HG02798 (cell line): Measurements from ENCODE around the gene RAB4B.
"Not testable (repeated sequence)": the region's sequence is repeated elsewhere in the genome, so short reads cannot be mapped to it uniquely, and the experiment has no call there.

Experiments
- ATAC-seq: cut with Tn5 transposase; IDR thresholded peaks from one replicate; pipeline ENCODE4 v1.9.1; 2021; ENCODE audit warnings: mild to moderate bottlenecking; ENCODE audit not compliant: unreplicated experiment, poor library complexity

Gene RAB4B

DNA sequence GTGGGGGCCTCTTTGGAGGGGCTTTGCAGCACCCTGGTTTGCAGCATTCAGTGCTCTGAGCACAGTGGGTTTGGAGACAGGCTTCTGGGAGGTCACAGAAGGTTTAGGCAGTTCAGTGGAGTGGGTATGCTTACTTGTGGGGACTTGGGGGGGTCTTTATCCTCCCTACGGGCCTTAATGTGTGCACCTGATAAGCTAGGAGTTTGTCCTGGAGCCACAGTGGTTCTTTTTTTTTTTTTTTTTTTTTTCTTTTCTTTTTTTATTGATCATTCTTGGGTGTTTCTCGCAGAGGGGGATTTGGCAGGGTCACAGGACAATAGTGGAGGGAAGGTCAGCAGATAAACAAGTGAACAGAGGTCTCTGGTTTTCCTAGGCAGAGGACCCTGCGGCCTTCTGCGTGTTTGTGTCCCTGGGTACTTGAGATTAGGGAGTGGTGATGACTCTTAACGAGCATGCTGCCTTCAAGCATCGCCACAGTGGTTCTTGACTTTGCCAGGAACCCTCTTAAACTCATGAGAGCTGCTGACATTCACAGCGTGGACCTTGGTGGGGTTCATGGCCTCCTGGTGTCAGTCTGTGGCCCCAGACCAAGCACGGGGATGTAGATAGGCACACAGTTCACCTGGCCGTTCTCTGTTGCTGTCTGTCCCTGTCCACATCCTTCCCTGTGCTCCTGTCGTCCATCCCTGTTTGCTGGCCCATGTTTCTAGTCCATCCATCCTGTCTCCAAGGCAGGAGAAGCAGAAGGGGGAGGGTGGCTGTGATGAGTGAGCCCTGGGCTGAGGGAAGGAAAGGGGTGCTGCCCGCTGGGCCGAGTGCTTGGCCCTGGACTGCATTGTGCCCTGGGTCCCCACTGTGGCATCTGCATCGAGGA, 23.6 kb downstream of the RAB4B start:
- ATAC-seq = no peak

DNA sequence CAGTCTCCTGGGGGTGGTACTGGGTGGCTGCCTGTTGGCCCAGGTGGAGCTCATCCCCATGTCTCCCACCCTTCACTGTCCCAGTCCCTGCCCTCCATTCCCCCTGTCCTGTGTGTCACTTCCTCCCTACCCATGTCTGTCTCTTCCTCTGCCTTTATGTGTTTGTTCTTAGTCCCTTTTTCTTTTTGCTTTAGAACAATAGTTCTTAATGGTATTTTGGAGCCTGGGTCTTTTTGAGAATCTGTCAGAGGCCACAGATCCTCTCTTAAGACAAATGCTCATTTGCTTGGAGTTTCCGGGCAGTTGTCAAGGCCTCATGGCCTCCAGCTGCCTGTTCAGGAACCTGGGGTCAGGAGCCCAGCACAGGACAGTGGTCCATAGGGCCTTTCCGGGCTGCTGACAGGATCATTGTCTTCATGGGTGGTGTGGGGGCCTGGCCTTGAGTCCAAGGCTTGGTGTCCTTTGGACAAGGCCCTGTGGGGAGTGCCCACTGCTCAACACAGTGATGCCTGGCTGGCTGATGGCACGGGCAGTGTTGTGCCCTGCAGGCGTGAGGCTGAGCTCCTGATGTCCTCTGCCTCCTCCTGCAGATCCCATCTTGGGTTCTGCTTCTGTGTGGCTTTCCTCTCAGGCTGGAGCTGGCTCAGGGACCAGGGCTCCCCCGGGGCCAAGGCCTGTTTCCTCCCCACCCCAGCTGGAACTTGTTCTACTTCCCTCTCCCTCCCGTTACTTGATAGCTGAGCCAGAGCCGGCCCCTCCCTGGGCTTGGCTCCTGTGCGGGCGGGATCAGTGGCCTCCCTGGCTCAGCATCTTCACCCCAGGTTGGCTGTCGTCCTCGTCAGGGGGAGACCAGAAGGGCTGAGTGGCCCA, 24.5 kb downstream of the RAB4B start:
- no peak for ATAC-seq

DNA sequence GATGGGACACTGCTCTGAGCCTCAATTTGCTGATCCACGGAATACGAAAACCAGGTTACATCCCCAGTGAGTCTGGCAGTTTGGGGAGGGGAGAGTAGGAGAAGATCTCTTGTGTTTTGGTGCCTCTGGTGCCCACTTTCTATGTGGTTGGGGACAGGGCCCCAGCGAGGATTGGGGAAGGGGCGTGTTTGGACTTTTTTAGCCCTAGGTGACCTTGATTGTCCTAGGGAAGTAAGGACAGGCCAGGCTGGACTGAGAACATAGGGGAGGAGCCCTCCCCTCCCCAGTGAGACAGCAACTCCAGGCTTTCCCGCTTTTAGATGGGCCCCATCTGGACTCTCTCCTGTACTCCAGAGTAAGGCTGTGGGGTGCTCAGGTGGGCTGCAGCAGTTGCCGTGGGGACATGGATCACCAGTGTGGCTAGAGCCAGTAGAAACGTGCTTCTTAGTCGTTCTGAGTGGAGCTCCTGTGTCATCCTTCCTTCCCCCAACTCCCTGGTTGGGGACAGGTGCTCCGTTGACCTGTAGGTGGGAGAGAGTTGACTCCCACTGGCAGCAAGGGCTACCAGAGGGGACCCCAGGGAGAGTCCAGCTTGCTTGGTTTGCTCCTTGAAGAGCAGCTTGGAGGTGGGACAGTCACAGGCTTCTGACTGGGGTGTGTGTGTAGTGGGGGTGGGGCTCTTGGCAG, 25.3 kb downstream of the RAB4B start:
- no peak for ATAC-seq

DNA sequence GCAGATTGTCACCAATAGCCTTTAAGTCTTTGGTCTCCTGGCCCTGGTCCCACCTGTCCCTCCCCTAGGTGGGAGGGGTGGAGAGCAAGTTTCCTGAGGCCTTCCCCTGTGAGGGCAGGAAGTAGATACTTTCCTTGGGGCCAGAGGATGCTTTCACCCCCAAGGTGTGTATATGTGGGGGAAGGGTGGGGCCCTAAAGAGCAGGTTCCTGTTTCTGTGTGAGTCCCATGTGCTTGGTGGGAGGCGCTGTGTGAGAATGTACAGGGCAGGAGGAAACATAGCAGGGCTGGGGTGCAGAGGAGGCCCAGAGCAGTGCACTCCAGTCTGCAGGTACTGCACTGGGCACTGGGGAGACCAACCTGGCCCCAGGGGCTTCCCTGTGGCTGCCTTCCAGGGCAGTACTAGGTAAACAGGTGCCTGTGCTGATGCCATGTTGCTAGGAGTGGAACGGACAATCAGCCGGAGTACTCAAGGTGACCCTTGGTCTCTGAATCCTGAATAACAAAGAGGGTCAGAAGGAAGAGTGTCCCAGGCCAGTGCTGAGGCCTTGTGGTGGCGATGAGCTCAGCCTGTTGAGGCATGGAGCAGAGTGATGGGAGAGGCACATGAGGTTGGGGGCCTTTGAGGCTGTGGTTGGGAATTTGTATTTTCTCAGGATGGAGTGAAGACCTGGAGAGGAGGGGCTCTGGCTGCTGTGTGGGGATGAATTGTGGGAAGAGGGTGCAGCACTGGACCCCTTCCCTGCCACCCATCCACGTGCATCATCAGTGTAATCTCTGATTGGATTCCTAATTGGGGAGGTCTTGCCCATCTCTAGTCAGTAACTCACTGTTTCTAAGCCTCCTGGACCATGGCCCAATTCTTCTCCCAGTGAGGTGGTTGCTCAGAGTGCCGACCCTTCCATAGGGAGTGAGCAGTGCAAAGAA, 26.1 kb downstream of the RAB4B start:
- ATAC-seq = no peak

DNA sequence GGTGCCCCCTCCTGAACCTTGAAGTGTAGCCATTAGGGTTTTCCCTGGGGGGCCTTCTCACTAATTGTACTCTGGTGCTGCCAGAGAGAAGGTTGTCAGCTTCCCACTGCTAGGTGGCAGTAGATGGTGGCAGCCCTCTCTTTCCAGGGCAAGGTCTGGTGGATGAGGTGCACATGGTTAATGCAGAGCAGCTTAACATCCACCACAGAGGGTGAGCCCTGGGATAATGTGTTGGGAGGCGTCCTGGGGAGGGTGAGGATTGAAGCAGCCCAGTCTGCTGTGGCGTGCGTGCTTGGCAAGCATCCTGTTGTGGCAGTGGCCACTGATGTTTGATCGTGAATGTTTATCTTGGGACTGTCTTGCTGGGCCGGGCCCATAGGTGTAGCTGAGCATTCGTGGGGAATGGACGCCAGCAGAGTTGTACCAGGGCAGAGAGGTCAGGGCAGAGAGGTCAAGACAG, 26.8 kb downstream of the RAB4B start:
- no peak for ATAC-seq

DNA sequence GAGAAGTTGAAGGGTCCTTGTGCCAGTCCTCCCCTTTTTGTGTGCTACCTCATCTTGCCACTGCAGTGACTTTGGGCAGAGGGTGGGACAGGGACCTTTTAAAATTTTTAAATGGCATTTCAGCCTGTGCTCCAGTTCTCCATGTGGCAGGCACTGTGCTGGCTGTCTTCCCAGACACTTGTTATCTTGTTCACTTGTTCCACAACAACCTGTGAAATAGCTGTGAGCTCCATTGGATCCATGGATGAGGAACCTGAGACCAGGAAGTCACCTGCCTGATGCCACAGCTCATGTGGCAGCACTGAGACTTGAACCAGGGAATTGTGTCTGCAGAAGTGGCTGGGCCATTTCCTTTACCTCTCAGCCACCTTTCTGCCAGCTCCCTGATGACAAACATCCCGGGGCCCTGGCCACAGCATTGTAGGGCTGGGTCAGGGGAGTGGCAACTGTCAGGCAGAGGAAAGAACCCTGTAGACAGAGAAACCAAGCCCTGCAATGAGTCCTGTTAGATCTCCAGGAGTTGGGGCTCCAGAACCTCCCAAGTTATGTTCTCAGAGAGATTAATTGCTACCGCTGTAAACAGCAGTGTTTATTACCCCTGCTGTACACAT, 27.3 kb downstream of the RAB4B start:
- ATAC-seq = no peak

DNA sequence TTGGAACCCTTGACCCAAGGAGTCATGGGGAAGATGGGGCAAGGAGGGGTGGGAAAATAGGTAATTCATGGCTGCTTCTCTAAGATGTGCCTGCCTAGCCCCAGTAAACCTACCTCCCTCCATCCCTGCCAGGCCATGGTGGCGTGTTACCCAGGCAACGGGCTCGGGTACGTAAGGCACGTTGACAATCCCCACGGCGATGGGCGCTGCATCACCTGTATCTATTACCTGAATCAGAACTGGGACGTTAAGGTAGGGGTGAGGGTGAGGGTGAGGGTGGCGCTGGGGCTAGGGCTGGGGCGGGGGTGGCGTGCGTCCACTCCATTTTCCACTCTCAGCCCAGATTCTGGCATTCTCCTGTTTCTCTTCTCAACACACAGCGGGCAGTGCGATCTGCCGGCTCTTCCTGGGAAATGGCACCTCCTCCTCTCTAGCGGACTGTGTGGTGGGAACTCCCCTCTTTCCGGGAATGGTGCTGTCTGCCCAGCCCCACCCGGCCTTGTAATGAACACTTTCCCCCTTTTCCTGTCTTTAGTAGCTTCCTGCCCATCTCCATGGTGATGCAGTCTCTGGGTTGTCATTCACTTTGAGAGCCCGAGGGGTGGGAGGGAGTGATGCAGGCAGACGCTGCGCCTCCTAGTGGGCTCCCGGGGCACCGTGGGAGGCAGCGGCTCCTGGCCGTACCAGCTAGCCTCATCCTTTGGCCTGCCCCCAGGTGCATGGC, 28.5 kb downstream of the RAB4B start:
- ATAC-seq = peak; percentile 36

DNA sequence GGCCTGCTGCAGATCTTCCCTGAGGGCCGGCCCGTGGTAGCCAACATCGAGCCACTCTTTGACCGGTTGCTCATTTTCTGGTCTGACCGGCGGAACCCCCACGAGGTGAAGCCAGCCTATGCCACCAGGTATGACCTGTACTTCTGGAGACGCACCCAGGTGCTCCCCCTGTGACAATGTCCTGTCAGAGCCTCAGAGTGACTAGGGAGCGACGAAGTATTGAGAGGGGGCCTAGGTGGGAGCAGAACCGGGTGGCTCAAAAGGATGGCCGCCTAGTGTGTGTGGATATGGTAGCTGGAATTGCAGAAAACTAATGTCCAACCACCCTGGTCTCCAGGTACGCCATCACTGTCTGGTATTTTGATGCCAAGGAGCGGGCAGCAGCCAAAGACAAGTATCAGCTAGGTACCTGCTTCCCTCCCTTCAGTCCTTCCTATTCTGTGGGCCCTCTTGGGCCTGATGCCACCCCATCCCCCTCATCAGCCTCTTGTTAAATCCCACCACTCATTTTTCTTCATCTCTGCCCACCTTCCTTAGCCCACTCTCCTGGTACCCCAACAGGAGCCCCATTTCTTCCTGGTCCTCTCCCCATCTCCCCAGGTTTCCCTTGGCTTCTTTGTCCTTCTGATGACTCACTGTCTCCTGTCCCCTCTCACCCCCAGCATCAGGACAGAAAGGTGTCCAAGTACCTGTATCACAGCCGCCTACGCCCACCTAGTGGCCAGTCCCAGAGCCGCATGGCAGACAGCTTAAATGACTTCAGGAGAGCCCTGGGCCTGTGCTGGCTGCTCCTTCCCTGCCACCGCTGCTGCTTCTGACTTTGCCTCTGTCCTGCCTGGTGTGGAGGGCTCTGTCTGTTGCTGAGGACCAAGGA, 29.3 kb downstream of the RAB4B start:
- ATAC-seq = no peak

DNA sequence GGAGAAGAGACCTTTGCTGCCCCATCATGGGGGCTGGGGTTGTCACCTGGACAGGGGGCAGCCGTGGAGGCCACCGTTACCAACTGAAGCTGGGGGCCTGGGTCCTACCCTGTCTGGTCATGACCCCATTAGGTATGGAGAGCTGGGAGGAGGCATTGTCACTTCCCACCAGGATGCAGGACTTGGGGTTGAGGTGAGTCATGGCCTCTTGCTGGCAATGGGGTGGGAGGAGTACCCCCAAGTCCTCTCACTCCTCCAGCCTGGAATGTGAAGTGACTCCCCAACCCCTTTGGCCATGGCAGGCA, 29.9 kb downstream of the RAB4B start:
- no peak for ATAC-seq

DNA sequence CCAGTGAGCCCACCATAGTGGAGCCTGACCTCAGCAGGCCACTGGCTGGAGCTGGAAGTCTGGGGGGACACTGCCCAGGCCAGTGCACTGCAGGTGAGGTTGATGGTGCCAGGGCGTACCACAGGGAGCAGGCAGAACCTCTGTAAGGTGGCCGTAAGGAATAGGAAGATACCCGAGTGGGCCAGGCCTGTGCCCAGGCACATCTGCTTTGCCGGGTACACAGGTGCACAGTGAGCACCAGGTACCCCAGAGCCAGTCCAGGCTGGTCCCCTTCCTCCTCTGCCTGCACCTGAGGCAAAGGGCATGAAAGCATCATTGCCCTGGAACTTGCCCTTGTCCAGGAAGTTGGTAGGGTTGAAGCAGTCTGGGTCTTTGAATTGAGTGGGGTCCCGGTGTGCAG, 30.4 kb downstream of the RAB4B start:
- no peak for ATAC-seq

DNA sequence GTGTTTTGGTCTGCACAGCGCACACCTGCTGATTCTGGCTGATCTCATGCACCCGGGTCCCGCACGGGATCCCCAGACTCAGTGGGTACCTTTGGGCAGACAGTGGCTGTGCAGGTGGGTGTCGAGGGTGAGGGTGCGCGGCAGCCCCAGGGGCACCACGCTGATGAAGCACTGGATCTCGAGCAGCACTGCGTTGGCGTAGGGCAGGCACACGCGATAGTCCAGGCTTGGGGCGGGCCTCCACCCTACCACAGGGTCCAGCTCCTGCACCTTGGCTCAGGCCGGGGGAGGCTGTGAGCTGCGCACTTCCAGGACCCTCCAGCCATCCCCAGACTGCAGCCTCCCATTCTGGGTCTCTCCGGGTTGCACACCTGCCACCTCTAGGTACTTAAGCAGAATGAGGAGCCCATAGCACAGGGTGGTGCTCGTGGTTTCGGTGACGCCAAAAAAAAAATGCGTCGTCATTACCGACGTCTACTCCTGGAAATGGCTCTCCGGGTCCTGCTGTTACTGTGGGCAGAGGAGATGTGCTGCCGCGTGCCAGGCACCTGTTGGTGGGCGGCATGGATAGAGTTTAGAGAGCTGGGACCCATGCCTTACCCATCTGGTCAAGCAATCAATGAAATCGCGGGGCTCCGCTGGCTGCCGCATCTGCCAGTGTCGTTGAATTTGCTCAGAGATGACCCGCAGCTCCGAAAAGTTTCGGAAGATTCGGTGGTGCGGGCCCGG, 31.5 kb downstream of the RAB4B start:
- ATAC-seq = no peak

DNA sequence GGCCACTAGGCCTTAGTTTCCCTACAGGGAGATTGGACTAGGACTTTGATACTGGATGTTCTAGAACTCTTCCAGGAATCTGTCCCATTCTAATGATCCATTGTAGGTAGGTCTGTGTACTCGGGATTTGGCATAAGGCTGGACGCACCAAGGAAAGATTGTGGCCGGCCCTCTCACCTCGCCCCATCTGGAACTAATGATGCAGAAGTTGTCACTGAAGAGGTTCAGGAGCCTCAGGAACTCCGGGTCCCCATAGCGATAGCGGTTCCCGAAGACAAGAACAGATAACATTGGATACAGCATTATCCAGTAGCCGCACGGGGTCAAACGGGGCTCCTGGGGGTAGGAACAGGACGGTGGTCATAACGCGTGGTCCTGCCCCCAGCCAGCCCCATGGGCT, 32.1 kb downstream of the RAB4B start:
- no peak for ATAC-seq

DNA sequence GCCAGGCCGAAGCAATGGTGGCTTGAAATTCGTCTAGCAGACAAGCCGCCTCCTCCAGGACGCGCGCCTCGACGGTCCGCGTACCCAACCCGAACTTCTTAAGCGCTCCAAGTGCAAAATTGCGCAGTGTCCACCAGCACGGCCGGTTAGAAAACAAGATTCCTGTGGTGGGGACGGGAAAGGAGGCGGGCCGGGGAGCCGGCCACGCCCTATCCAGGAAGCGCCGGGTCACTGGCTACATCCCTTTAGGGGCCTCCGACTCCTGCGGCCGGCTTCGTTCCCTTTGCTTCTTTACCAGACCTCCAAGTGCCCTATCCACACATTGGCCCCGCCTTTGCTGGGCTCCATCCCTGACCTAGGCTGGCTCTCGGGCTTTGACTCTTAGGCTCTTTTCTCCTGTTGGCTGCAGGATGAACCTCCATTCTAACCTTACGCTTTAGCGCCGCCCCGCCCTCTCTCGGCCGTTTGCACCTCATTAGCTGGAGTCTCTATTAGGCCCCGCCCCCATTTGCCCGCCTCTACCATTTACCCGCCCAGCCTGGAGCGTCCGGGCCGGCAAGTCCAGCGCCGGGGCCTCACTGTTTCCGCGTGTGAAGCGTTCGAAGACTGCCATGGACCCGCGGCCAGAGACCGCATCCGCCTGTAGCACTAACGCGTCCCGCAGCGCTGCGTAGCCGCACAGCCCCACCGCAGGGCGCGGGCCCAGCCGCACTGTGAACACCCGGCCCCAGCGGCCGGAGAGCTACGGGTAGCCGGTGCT, 32.8 kb downstream of the RAB4B start:
- ATAC-seq = peak; percentile 68

DNA sequence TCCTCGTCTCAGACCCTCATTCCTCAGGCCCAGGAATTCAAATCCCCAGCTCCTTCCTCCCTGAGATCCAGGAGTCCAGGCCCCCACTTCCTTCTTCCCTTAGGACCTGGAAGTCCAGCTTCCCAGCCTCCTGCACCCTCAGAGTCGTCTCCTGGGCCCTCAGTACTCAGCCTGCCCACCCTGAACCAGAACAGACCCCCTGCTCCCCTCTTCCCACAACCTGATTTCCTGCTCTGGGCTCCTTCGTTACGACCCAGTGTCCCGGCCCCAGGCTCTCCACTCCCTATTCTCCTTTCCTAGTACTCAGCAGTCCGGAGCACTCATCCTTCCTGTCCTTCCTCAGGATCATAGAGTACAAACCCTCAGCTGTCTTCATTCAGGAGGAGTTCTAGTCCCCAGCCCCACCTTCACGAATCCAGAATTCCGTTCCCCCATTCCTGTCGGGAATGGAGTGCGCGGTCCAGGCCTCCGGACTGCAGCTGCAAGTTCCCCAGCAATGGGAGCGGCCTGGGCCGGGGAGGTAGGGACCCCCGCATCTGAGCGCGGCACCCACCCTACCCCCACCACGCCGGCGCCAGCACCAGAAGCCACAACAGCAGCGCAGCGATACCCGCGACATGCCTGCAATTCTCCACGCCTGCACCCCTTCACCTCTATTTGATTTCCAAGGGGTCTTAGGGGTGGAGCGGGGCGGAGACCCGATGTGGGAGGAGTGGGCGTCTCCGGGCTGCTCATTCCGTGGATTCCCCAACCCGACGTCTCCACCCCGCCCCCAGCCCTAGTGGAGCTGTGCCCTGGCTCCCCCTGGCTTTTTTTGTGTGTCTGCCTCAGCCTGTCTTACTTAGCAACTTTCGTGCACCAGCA, 33.7 kb downstream of the RAB4B start:
- ATAC-seq = no peak

DNA sequence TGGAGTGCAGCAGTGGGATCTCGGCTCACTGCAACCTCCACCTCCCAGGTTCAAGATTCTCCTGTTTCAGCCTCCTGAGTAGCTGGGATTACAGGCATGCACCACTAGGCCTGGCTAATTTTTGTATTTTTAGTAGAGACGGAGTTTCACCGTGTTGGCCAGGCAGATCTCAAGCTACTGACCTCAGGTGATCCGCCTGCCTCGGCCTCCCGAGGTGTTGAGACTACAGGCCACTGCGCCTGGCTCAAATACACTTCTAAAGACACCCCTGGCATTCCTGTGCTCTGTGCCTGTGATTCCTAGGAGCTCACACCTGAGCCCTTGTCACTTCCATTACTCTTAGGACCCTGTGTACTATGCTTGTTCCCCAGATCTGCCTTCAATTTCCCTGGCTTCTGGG, 34.5 kb downstream of the RAB4B start:
- ATAC-seq = not testable (repeated sequence)

DNA sequence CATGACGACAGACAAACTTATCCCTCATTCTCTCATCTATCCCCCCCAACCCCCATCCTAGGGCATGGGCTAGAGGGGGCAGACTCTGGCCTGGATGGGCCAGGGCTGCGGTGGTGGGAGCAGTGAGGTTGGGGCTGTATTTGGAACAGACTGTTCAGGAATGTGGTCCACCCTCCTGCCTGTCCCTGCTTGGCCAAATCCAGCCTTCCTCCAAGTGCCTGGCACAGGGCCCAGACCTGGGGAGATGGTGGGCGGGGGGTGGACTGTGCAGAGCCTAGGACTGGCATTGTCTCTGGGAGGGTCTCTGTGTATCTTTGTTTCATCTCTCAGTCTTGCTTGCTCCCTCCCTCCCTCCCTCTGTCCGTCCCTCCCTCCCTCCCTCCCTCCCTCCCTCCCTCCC, 35.1 kb downstream of the RAB4B start:
- ATAC-seq = no peak
